ENCODE results near the gene CCND2. TPM values are rescaled to one million over a fixed set of nuclear protein-coding genes. Genes with fewer than 3 reads are reported as not detected.

Gene CCND2
- total RNA-seq, 2 experiments from 2014 or later = not detected

GRCh38 chr12:4322726-4323125 is 49.2 kb downstream of the CCND2 start:
- peaks cover 65% of the 10 kb centered on the region; the same call in 1 of the 2 replicates for H3K79me2 ChIP-seq (ENCODE audit: insufficient read depth, low read depth, low read length)
- TF ChIP-seq EZH2phosphoT487 (IDR thresholded peaks at IDR 0.05; ENCODE audit: borderline replicate concordance, low read depth, low read length) (no peak), CTCF (conservative IDR thresholded peaks at IDR 0.05; ENCODE audit: low read length) (no peak)
- peaks cover 29% of the 10 kb centered on the region for H3K4me1 ChIP-seq (ENCODE audit: insufficient read depth, low read length, poor library complexity, severe bottlenecking)
- H3K4me3 ChIP-seq (ENCODE audit: low read depth, low read length, poor library complexity, severe bottlenecking) = peak overlapping the region; percentile 85
- H3K9me3 ChIP-seq (ENCODE audit: low read length) = no peaks in the 10 kb centered on the region
- H2AFZ ChIP-seq (ENCODE audit: low read length) = peak overlapping the region; percentile 14; the same call in 1 of the 2 replicates
- intact Hi-C loops (cut with micrococcal nuclease; ENCODE audit: unreplicated experiment) = loop anchor here (5.0 kb wide), 2 partner anchors 215 to 450 kb away; partner anchors contain the start of genes PARP11 and RAD51AP1
- BruUV-seq (replicated peaks) = no TSS peak
- DNase-seq (ENCODE audit: low spot score) = peak; percentile 63
- peak overlapping the region; percentile 59 for H3K27ac ChIP-seq (ENCODE audit: low read depth, low read length, poor library complexity, severe bottlenecking)
- H3K4me2 ChIP-seq (ENCODE audit: low read length) = peak overlapping the region; percentile 84
- POLR2A ChIA-PET = interaction anchor here (0.5 to 2.0 kb wide), 10 partner anchors 8 to 548 kb away, joined by 3 to 6 read pairs (median 3); partner anchors contain the start of genes AKAP3, NDUFA9 and PARP11
- no peaks in the 10 kb centered on the region for H3K9me2 ChIP-seq (ENCODE audit: insufficient read depth, low read length)
- peaks cover 21% of the 10 kb centered on the region for H3K36me3 ChIP-seq (ENCODE audit: insufficient read depth, low read length)
- 0 out of 2 replicates have a peak, but pooled peaks cover 9% of the 10 kb centered on the region for H4K20me1 ChIP-seq (ENCODE audit: insufficient read depth, low read length)
- CTCF ChIA-PET (ENCODE audit: unreplicated experiment) = no interaction called here

Other genes with a start within 250 kb of the CCND2 start
- gene TIGAR, start 47.5 kb downstream of the CCND2 start, total RNA-seq (2014; rRNA removed; shearing (Covaris generic)) = 8.0 and 15.4 TPM in 2 replicates
- 18.2 and 24.7 TPM in 2 replicates for gene TIGAR, start 47.5 kb downstream of the CCND2 start, total RNA-seq (2022)
- 0.16 TPM in 1 of 2 replicates, not detected in the other for gene FGF23, start 106.0 kb downstream of the CCND2 start, total RNA-seq (2014; rRNA removed; shearing (Covaris generic))
- gene FGF23, start 106.0 kb downstream of the CCND2 start, total RNA-seq (2022) = not detected in 2 replicates
- gene FGF6, start 172.1 kb downstream of the CCND2 start, total RNA-seq (2014; rRNA removed; shearing (Covaris generic)) = not detected in 2 replicates
- gene FGF6, start 172.1 kb downstream of the CCND2 start, total RNA-seq (2022) = not detected in 2 replicates

All from OCI-LY7 (cell line).